ENCODE measurements around the gene UBE2Z. TPM values are rescaled to one million over a fixed set of nuclear protein-coding genes. Genes with fewer than 3 reads are reported as not detected.

The UBE2Z gene
- total RNA-seq, 2 experiments from 2014 or later, result 52.3 to 81.1 TPM

- no peak for TF ChIP-seq EZH2phosphoT487 (IDR thresholded peaks at IDR 0.05; ENCODE audit: borderline replicate concordance, low read depth, low read length)
- TF ChIP-seq, protein P1, sequence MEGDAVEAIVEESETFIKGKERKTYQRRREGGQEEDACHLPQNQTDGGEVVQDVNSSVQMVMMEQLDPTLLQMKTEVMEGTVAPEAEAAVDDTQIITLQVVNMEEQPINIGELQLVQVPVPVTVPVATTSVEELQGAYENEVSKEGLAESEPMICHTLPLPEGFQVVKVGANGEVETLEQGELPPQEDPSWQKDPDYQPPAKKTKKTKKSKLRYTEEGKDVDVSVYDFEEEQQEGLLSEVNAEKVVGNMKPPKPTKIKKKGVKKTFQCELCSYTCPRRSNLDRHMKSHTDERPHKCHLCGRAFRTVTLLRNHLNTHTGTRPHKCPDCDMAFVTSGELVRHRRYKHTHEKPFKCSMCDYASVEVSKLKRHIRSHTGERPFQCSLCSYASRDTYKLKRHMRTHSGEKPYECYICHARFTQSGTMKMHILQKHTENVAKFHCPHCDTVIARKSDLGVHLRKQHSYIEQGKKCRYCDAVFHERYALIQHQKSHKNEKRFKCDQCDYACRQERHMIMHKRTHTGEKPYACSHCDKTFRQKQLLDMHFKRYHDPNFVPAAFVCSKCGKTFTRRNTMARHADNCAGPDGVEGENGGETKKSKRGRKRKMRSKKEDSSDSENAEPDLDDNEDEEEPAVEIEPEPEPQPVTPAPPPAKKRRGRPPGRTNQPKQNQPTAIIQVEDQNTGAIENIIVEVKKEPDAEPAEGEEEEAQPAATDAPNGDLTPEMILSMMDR (conservative IDR thresholded peaks at IDR 0.05; ENCODE audit: low read length), result no peak
- Histone ChIP-seq H4K20me1 (ENCODE audit: insufficient read depth, low read length) (no peaks in the 10 kb centered on the region), H2AFZ (ENCODE audit: low read length) (no peak overlapping the region), H3K79me2 (ENCODE audit: insufficient read depth, low read depth, low read length) (no peaks in the 10 kb centered on the region), H3K27ac (ENCODE audit: low read depth, low read length, poor library complexity, severe bottlenecking) (no peak overlapping the region), H3K4me1 (ENCODE audit: insufficient read depth, low read length, poor library complexity, severe bottlenecking) (no peaks in the 10 kb centered on the region), H3K9me2 (ENCODE audit: insufficient read depth, low read length) (no peaks in the 10 kb centered on the region), H3K36me3 (ENCODE audit: insufficient read depth, low read length) (no peaks in the 10 kb centered on the region; the same call in 1 of the 2 replicates), H3K4me2 (ENCODE audit: low read length) (no peak overlapping the region), H3K9me3 (ENCODE audit: low read length) (no peaks in the 10 kb centered on the region), H3K4me3 (ENCODE audit: low read depth, low read length, poor library complexity, severe bottlenecking) (no peak overlapping the region)
- DNase-seq (ENCODE audit: low spot score), result no peak
- no TSS peak for BruUV-seq (replicated peaks)
- POLR2A ChIA-PET, result interaction anchor here (0.9 kb wide), 1 partner anchor 8 kb away, joined by 3 read pairs; no protein-coding TSS in a partner anchor
- CTCF ChIA-PET (ENCODE audit: unreplicated experiment), result no interaction called here
- intact Hi-C loops (cut with micrococcal nuclease; ENCODE audit: unreplicated experiment), result no loop called here
Observed at GRCh38 chr17:48860456-48860855, 47.8 kb upstream of the UBE2Z start.

DNA sequence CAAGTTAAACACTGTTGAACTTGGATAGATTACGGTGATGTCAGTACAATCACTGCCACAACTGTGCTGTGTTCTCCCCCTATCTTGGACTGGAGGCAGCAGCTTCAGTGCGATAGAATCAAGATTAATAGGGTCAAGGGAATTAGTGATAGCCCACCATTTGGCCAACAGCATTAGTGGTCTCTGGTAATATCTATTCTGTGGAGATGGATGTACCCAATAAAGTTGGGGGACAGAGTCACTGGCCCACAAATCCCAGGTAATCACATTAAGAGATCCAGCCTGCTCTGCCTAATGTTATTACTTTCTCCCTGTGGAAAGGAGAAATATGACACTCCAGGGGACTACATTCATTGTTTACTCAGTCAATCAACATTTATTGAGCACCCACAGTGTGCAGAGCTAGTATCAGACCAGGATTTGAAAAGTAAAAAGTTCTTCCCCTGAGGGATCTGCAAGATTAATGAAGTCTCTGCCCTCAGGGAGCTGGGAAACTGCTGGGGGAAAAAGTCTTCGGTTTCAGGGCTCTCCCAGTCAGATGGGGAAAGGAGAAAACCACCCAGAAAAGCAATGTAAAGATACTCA is 39.2 kb upstream of the UBE2Z start:
- H3K79me2 ChIP-seq (ENCODE audit: insufficient read depth, low read depth, low read length), result no peaks in the 10 kb centered on the region
- no peaks in the 10 kb centered on the region for H3K9me3 ChIP-seq (ENCODE audit: low read length)
- ChIA-PET POLR2A (no interaction called here), CTCF (ENCODE audit: unreplicated experiment) (no interaction called here)
- BruUV-seq (replicated peaks), result no TSS peak
- H2AFZ ChIP-seq (ENCODE audit: low read length), result no peak overlapping the region
- H3K4me3 ChIP-seq (ENCODE audit: low read depth, low read length, poor library complexity, severe bottlenecking), result no peak overlapping the region
- no peak overlapping the region for H3K4me2 ChIP-seq (ENCODE audit: low read length)
- H3K27ac ChIP-seq (ENCODE audit: low read depth, low read length, poor library complexity, severe bottlenecking), result no peak overlapping the region
- no peaks in the 10 kb centered on the region for H4K20me1 ChIP-seq (ENCODE audit: insufficient read depth, low read length)
- no peaks in the 10 kb centered on the region for H3K4me1 ChIP-seq (ENCODE audit: insufficient read depth, low read length, poor library complexity, severe bottlenecking)
- intact Hi-C loops (cut with micrococcal nuclease; ENCODE audit: unreplicated experiment), result no loop called here
- H3K9me2 ChIP-seq (ENCODE audit: insufficient read depth, low read length), result no peaks in the 10 kb centered on the region
- no peaks in the 10 kb centered on the region for H3K36me3 ChIP-seq (ENCODE audit: insufficient read depth, low read length)
- no peak for TF ChIP-seq EZH2phosphoT487 (IDR thresholded peaks at IDR 0.05; ENCODE audit: borderline replicate concordance, low read depth, low read length)
- TF ChIP-seq, protein P1 (conservative IDR thresholded peaks at IDR 0.05; ENCODE audit: low read length), result no peak
- no peak for DNase-seq (ENCODE audit: low spot score)

DNA sequence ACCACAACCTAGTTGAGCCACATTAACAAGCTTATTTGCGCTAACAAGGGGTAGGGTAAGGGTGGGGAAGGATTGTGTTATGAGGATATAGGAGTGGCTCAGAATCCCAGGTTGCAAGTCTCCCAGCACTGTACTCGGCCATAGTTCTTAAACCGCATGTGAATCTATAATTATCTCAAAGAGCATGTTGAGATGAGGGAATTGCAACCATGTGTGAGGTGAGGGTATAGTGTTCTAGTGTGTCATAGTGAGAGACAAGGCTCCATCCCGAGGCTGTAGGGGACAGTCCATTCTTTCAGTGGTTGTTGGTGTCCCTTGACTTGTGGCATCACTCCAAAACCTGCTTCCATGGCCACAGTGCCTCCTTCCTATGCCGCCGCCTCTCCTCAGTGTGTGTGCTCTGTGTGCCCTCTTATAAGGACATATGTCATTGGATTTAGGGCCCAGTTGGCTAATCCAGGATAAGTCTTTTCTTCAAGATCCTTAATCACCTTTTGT is 38.3 kb upstream of the UBE2Z start:
- H3K27ac ChIP-seq (ENCODE audit: low read depth, low read length, poor library complexity, severe bottlenecking), result no peak overlapping the region
- ChIA-PET CTCF (ENCODE audit: unreplicated experiment) (no interaction called here), POLR2A (interaction anchor here (1.0 kb wide), 1 partner anchor 25 kb away, joined by 3 read pairs; no protein-coding TSS in a partner anchor)
- H3K9me3 ChIP-seq (ENCODE audit: low read length), result no peaks in the 10 kb centered on the region
- no peak overlapping the region for H3K4me3 ChIP-seq (ENCODE audit: low read depth, low read length, poor library complexity, severe bottlenecking)
- H3K36me3 ChIP-seq (ENCODE audit: insufficient read depth, low read length), result no peaks in the 10 kb centered on the region
- no peak overlapping the region for H3K4me2 ChIP-seq (ENCODE audit: low read length)
- DNase-seq (ENCODE audit: low spot score), result no peak
- no peaks in the 10 kb centered on the region for H3K9me2 ChIP-seq (ENCODE audit: insufficient read depth, low read length)
- BruUV-seq (replicated peaks), result no TSS peak
- H4K20me1 ChIP-seq (ENCODE audit: insufficient read depth, low read length), result no peaks in the 10 kb centered on the region
- no peaks in the 10 kb centered on the region for H3K4me1 ChIP-seq (ENCODE audit: insufficient read depth, low read length, poor library complexity, severe bottlenecking)
- no peak for TF ChIP-seq EZH2phosphoT487 (IDR thresholded peaks at IDR 0.05; ENCODE audit: borderline replicate concordance, low read depth, low read length)
- TF ChIP-seq, protein P1 (conservative IDR thresholded peaks at IDR 0.05; ENCODE audit: low read length), result no peak
- no peak overlapping the region for H2AFZ ChIP-seq (ENCODE audit: low read length)
- intact Hi-C loops (cut with micrococcal nuclease; ENCODE audit: unreplicated experiment), result no loop called here
- H3K79me2 ChIP-seq (ENCODE audit: insufficient read depth, low read depth, low read length), result no peaks in the 10 kb centered on the region
